WTC11 (cell line): ENCODE measurements around the gene ZDBF2. TPM values are rescaled to one million over a fixed set of nuclear protein-coding genes. Genes with fewer than 3 reads are reported as not detected.
"Not testable (repeated sequence)": the region's sequence is repeated elsewhere in the genome, so short reads cannot be mapped to it uniquely, and the experiment has no call there.

Experiments used
- ATAC-seq: fragments of 200-7000 bp; cut with Tn5 transposase; 2 replicates; pipeline ENCODE4 v1.10.0; 2021; ENCODE audit warnings: mild to moderate bottlenecking, moderate library complexity
- CTCF ChIA-PET: fragments of 300-600 bp; sonication (Branson Sonifier 250); formaldehyde crosslinking; loops from one replicate; lab custom pipeline; 2021; ENCODE audit warnings: antibody characterized with exemption; lab: Charles Lee
- POLR2A ChIA-PET: fragments of 350-600 bp; sonication (Branson Sonifier 250); formaldehyde crosslinking; loops from one replicate; lab custom pipeline; 2021; ENCODE audit warnings: antibody characterized with exemption; lab: Charles Lee
- DNase-seq: peaks from one replicate; pipeline ENCODE4 v3.0.0; 2021; ENCODE audit warnings: low spot score
- H3K27ac Mint-ChIP-seq: 2 replicates; pipeline ENCODE4 v1.8.0; 2021; ENCODE audit warnings: mixed read lengths
- H3K27me3 Mint-ChIP-seq: 2 replicates; pipeline ENCODE4 v1.8.0; 2021; ENCODE audit warnings: low read depth, mild to moderate bottlenecking, moderate library complexity, mixed read lengths
- H3K36me3 Mint-ChIP-seq: 2 replicates; pipeline ENCODE4 v1.8.0; 2021; ENCODE audit warnings: mixed read lengths
- H3K4me1 Mint-ChIP-seq: 2 replicates; pipeline ENCODE4 v1.8.0; 2022; ENCODE audit warnings: mixed read lengths
- H3K4me3 Mint-ChIP-seq: 2 replicates; pipeline ENCODE4 v1.8.0; 2021; ENCODE audit warnings: mild to moderate bottlenecking, moderate library complexity, mixed read lengths
- H3K9me3 Mint-ChIP-seq: 2 replicates; pipeline ENCODE4 v1.8.0; 2021; ENCODE audit warnings: mixed read lengths
- ATF1 ChIP-seq: sonication (generic); formaldehyde crosslinking; IDR thresholded peaks from 2 replicates; pipeline ENCODE4 v1.8.1; 2023; ENCODE audit warnings: mild to moderate bottlenecking, moderate library complexity, missing genetic modification reagents
- CBFB ChIP-seq: sonication (generic); formaldehyde crosslinking; IDR thresholded peaks from 2 replicates; pipeline ENCODE4 v1.8.1; 2022; ENCODE audit warnings: mild to moderate bottlenecking, low read depth, missing genetic modification reagents
- CREM ChIP-seq: sonication (generic); formaldehyde crosslinking; IDR thresholded peaks from 2 replicates; pipeline ENCODE4 v1.8.1; 2022; ENCODE audit warnings: mild to moderate bottlenecking, missing genetic modification reagents, moderate library complexity
- FOXK1 ChIP-seq: sonication (generic); formaldehyde crosslinking; IDR thresholded peaks from 2 replicates; pipeline ENCODE4 v1.8.0; 2022; ENCODE audit warnings: mild to moderate bottlenecking, moderate library complexity, missing genetic modification reagents
- FOXP1 ChIP-seq: sonication (generic); formaldehyde crosslinking; IDR thresholded peaks from 2 replicates; pipeline ENCODE4 v1.8.0; 2022; ENCODE audit warnings: missing genetic modification reagents, mild to moderate bottlenecking, moderate library complexity, borderline replicate concordance
- IRF2 ChIP-seq: sonication (generic); formaldehyde crosslinking; IDR thresholded peaks from 2 replicates; pipeline ENCODE4 v1.8.0; 2022; ENCODE audit warnings: low read depth, missing genetic modification reagents, borderline replicate concordance
- KAT7 ChIP-seq: sonication (generic); formaldehyde crosslinking; IDR thresholded peaks from 2 replicates; pipeline ENCODE4 v1.8.1; 2023; ENCODE audit warnings: missing genetic modification reagents, mild to moderate bottlenecking, borderline replicate concordance
- MXD4 ChIP-seq: fragments of 250-450 bp; sonication (Bioruptor Pico); IDR thresholded peaks from 2 replicates; pipeline ENCODE4 v1.8.0; 2021; ENCODE audit warnings: mild to moderate bottlenecking, moderate library complexity, borderline replicate concordance
- PRRX2 ChIP-seq: fragments of 250-450 bp; sonication (Bioruptor Pico); IDR thresholded peaks from 2 replicates; pipeline ENCODE4 v1.8.0; 2021; ENCODE audit warnings: mild to moderate bottlenecking
- RELA ChIP-seq: sonication (generic); formaldehyde crosslinking; IDR thresholded peaks from 2 replicates; pipeline ENCODE4 v1.8.1; 2022; ENCODE audit warnings: missing genetic modification reagents, mild to moderate bottlenecking, borderline replicate concordance
- RORB ChIP-seq: fragments of 250-450 bp; sonication (Bioruptor Pico); IDR thresholded peaks from 2 replicates; pipeline ENCODE4 v1.9.0; 2021; ENCODE audit warnings: mild to moderate bottlenecking
- TP53 ChIP-seq: sonication (generic); formaldehyde crosslinking; IDR thresholded peaks from 2 replicates; pipeline ENCODE4 v1.8.1; 2023; ENCODE audit warnings: mild to moderate bottlenecking, missing genetic modification reagents
- ZBTB21 ChIP-seq: sonication (generic); formaldehyde crosslinking; IDR thresholded peaks from 2 replicates; pipeline ENCODE4 v1.8.1; 2023; ENCODE audit warnings: mild to moderate bottlenecking, missing genetic modification reagents, borderline replicate concordance
- ZNF138 ChIP-seq: sonication (generic); formaldehyde crosslinking; conservative IDR thresholded peaks from 2 replicates; pipeline ENCODE4 v1.8.1; 2022; ENCODE audit warnings: mild to moderate bottlenecking, moderate library complexity, missing genetic modification reagents
- ZNF263 ChIP-seq: sonication (generic); formaldehyde crosslinking; IDR thresholded peaks from 2 replicates; pipeline ENCODE4 v1.8.1; 2022; ENCODE audit warnings: low read depth, mild to moderate bottlenecking, moderate library complexity, missing genetic modification reagents
- total RNA-seq: library from RNA; stranded (reverse); gene quantifications from 3 replicates; pipeline ENCODE4 v1.2.3, GENCODE V29; 2021
- TF ChIP-seq, protein P1 (sequence below): sonication (generic); formaldehyde crosslinking; IDR thresholded peaks from 2 replicates; pipeline ENCODE4 v1.8.1; 2023; ENCODE audit warnings: mild to moderate bottlenecking, missing genetic modification reagents
- TF ChIP-seq, protein P2 (sequence below): fragments of 250-450 bp; sonication (Bioruptor Pico); IDR thresholded peaks from 2 replicates; pipeline ENCODE4 v1.8.0; 2021; ENCODE audit warnings: mild to moderate bottlenecking
- TF ChIP-seq, protein P3 (sequence below): sonication (generic); formaldehyde crosslinking; IDR thresholded peaks from 2 replicates; pipeline ENCODE4 v1.8.0; 2022; ENCODE audit warnings: mild to moderate bottlenecking, missing genetic modification reagents
- TF ChIP-seq, protein P4 (sequence below): sonication (generic); formaldehyde crosslinking; IDR thresholded peaks from 2 replicates; pipeline ENCODE4 v1.8.1; 2023; ENCODE audit warnings: mild to moderate bottlenecking, missing genetic modification reagents
- TF ChIP-seq, protein P5 (sequence below): sonication (generic); formaldehyde crosslinking; IDR thresholded peaks from 2 replicates; pipeline ENCODE4 v1.8.0; 2023; ENCODE audit warnings: missing genetic modification reagents

Gene ZDBF2
- total RNA-seq, 1 experiment from 2014 or later, result 16.0 TPM

DNA sequence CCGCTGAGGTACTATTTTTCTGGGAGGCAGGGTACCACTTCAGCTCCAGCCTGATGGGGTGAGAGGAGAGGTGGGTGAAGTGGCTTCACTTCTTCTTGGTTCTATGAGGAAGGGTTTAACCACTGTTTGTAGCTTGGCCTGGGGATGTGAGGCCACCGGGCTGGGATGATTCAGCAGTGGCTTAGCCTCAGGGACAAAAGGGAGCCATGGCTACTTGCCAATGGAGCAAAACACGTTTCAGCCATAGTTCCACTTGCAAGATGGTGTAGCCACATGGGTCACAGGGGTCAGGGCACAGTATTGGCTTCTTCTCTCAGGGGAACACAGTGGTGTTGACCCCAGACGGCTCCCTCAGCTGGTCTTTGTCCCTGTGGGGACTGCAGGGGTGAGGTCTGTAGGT lies 14.9 kb downstream of the ZDBF2 start:
- Mint-ChIP-seq H3K9me3 (peaks cover 56% of the 10 kb centered on the region), H3K27me3 (no peaks in the 10 kb centered on the region; the same call in 1 of the 2 replicates), H3K4me1 (peaks cover 5% of the 10 kb centered on the region; the same call in 1 of the 2 replicates), H3K27ac (no peak overlapping the region), H3K4me3 (no peak overlapping the region), H3K36me3 (peaks cover 68% of the 10 kb centered on the region)
- CTCF ChIA-PET, result no interaction called here
- POLR2A ChIA-PET, result no interaction called here
- ATAC-seq (no peak), DNase-seq (no peak)
- TF ChIP-seq TP53 (CRISPR knock-in tag) (no peak), RORB (CRISPR knock-in tag) (no peak), FOXK1 (no peak), IRF2 (CRISPR knock-in tag) (no peak), CREM (CRISPR knock-in tag) (no peak), CBFB (no peak), FOXP1 (no peak), RELA (no peak), ZNF263 (CRISPR knock-in tag) (no peak)
- TF ChIP-seq, protein P1, sequence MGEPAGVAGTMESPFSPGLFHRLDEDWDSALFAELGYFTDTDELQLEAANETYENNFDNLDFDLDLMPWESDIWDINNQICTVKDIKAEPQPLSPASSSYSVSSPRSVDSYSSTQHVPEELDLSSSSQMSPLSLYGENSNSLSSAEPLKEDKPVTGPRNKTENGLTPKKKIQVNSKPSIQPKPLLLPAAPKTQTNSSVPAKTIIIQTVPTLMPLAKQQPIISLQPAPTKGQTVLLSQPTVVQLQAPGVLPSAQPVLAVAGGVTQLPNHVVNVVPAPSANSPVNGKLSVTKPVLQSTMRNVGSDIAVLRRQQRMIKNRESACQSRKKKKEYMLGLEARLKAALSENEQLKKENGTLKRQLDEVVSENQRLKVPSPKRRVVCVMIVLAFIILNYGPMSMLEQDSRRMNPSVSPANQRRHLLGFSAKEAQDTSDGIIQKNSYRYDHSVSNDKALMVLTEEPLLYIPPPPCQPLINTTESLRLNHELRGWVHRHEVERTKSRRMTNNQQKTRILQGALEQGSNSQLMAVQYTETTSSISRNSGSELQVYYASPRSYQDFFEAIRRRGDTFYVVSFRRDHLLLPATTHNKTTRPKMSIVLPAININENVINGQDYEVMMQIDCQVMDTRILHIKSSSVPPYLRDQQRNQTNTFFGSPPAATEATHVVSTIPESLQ, result no peak
- TF ChIP-seq, protein P2, sequence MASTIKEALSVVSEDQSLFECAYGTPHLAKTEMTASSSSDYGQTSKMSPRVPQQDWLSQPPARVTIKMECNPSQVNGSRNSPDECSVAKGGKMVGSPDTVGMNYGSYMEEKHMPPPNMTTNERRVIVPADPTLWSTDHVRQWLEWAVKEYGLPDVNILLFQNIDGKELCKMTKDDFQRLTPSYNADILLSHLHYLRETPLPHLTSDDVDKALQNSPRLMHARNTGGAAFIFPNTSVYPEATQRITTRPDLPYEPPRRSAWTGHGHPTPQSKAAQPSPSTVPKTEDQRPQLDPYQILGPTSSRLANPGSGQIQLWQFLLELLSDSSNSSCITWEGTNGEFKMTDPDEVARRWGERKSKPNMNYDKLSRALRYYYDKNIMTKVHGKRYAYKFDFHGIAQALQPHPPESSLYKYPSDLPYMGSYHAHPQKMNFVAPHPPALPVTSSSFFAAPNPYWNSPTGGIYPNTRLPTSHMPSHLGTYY (CRISPR knock-in tag), result no peak

DNA sequence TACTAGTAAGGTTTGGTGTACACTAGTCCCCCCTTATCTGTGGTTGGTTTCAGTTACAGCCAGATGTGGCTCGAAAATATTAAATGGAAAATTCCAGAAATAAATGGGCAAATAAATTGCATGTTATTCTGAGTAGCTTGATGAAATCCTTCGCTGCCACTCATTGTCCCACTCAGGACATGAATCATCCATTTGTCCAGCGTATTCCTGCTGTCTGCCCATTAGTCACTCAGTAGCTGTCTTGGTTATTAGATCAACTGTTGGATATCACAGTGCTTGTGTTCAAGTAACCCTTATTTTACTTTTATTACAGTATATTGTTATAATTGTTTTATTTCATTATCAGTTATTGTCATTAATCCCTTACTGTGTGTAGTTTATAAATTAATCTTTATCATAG lies 21.7 kb downstream of the ZDBF2 start:
- ChIA-PET POLR2A (no interaction called here), CTCF (no interaction called here)
- H3K4me1 Mint-ChIP-seq, result no peaks in the 10 kb centered on the region
- H3K27ac Mint-ChIP-seq, result no peak overlapping the region
- no peak for ATAC-seq
- H3K27me3 Mint-ChIP-seq, result no peaks in the 10 kb centered on the region
- TF ChIP-seq, protein P3, sequence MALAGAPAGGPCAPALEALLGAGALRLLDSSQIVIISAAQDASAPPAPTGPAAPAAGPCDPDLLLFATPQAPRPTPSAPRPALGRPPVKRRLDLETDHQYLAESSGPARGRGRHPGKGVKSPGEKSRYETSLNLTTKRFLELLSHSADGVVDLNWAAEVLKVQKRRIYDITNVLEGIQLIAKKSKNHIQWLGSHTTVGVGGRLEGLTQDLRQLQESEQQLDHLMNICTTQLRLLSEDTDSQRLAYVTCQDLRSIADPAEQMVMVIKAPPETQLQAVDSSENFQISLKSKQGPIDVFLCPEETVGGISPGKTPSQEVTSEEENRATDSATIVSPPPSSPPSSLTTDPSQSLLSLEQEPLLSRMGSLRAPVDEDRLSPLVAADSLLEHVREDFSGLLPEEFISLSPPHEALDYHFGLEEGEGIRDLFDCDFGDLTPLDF (CRISPR knock-in tag), result no peak
- TF ChIP-seq RORB (CRISPR knock-in tag), result no peak
- TF ChIP-seq, protein P4, sequence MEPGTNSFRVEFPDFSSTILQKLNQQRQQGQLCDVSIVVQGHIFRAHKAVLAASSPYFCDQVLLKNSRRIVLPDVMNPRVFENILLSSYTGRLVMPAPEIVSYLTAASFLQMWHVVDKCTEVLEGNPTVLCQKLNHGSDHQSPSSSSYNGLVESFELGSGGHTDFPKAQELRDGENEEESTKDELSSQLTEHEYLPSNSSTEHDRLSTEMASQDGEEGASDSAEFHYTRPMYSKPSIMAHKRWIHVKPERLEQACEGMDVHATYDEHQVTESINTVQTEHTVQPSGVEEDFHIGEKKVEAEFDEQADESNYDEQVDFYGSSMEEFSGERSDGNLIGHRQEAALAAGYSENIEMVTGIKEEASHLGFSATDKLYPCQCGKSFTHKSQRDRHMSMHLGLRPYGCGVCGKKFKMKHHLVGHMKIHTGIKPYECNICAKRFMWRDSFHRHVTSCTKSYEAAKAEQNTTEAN (CRISPR knock-in tag), result no peak
- TF ChIP-seq, protein P5, sequence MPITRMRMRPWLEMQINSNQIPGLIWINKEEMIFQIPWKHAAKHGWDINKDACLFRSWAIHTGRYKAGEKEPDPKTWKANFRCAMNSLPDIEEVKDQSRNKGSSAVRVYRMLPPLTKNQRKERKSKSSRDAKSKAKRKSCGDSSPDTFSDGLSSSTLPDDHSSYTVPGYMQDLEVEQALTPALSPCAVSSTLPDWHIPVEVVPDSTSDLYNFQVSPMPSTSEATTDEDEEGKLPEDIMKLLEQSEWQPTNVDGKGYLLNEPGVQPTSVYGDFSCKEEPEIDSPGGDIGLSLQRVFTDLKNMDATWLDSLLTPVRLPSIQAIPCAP (CRISPR knock-in tag), result no peak
- no peak for TF ChIP-seq PRRX2 (CRISPR knock-in tag)
- TF ChIP-seq ATF1 (CRISPR knock-in tag), result no peak
- TF ChIP-seq ZBTB21 (CRISPR knock-in tag), result no peak
- no peak for TF ChIP-seq ZNF138
- TF ChIP-seq KAT7 (CRISPR knock-in tag), result no peak
- TF ChIP-seq, protein P1, result no peak
- TF ChIP-seq MXD4 (CRISPR knock-in tag), result no peak
- no peak for DNase-seq
- H3K36me3 Mint-ChIP-seq, result peaks cover 27% of the 10 kb centered on the region
- no peak overlapping the region for H3K4me3 Mint-ChIP-seq
- peaks cover 13% of the 10 kb centered on the region for H3K9me3 Mint-ChIP-seq

DNA sequence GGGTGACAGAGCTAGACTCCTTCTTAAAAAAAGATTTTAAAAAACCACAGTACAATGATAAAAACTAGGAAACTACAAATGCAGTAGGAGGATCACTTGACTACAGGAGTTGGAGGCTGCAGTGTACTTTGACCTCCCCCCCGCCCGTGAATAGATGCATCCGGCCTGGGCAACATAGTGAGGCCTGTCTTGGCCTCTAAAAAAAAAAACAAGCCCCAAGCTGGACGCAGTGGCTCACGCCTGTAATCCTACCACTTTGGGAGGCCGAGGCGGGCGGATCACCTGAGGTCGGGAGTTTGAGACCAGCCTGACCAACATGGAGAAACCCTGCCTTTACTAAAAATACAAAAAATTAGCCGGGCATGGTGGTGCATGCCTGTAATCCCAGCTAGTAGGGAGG lies 25.1 kb downstream of the ZDBF2 start:
- H3K4me3 Mint-ChIP-seq, POLR2A ChIA-PET, CTCF ChIA-PET, DNase-seq, H3K27ac Mint-ChIP-seq, H3K27me3 Mint-ChIP-seq, H3K9me3 Mint-ChIP-seq, H3K36me3 Mint-ChIP-seq, ATAC-seq, H3K4me1 Mint-ChIP-seq: not testable (repeated sequence)
